ENCODE data around the gene H2BW2. TPM values are rescaled to one million over a fixed set of nuclear protein-coding genes. Genes with fewer than 3 reads are reported as not detected.

H2BW2 gene
- not detected for total RNA-seq (2021; ENCODE audit: unreplicated experiment)
- polyA plus RNA-seq (2012), result not detected in 2 replicates
- not detected for Bru-seq, nascent RNA
- not detected for BruChase-seq, experiment 1, labeled RNA remaining after a 6-hour chase
- not detected for BruChase-seq, experiment 2, labeled RNA remaining after a 2-hour chase
- long read RNA-seq, result 0 reads

- no peaks in the 10 kb centered on the region for H3K9me2 ChIP-seq (ENCODE audit: insufficient read depth)
- ATAC-seq, result no peak
- intact Hi-C loops (cut with micrococcal nuclease), result no loop called here
- CTCF ChIA-PET, result no interaction called here
- RAD21 ChIA-PET (ENCODE audit: low non-redundant PET in 1 of 2, low total read pairs in 2 of 2, uncharacterized antibody in 2 of 2, unreplicated experiment in 2 of 2), result no interaction called here
- H3K4me1 ChIP-seq (ENCODE audit: control insufficient read depth in 1 of 2, insufficient read depth in 2 of 2, low read length in 2 of 2), result no peaks in the 10 kb centered on the region
- no peaks in the 10 kb centered on the region for H4K20me1 ChIP-seq (ENCODE audit: insufficient read depth)
- H2AFZ ChIP-seq (ENCODE audit: low read depth, low read length, poor library complexity, severe bottlenecking), result no peak within 1 kb of the TSS
- no peaks in the 10 kb centered on the region for H3K9me3 ChIP-seq (ENCODE audit: control insufficient read depth in 1 of 2, insufficient read depth in 1 of 2, low read depth in 1 of 2, low read length in 2 of 2)
- BruUV-seq (replicated peaks), result no TSS peak
- H3K27ac ChIP-seq (ENCODE audit: low read depth, low read length), result no peak within 1 kb of the TSS
- DNase-seq (ENCODE audit: low read depth, low spot score), result no peak
- H3K9ac ChIP-seq (ENCODE audit: low read length), result no peak within 1 kb of the TSS
- no peak within 1 kb of the TSS for H3K4me3 ChIP-seq (replicated peaks in 1 of 2; ENCODE audit: low read depth in 1 of 2, low read length in 2 of 2)
- no peak within 1 kb of the TSS for H3K4me2 ChIP-seq (ENCODE audit: low read length)
- peaks cover 16% of the 10 kb centered on the region for H3K27me3 ChIP-seq (ENCODE audit: insufficient read depth, low read length)
- POLR2A ChIA-PET, result no interaction called here
- TF ChIP-seq JUND (IDR thresholded peaks at IDR 0.05) (no peak), CEBPB (IDR thresholded peaks at IDR 0.05; ENCODE audit: low read depth) (no peak)
- TF ChIP-seq, protein P1, sequence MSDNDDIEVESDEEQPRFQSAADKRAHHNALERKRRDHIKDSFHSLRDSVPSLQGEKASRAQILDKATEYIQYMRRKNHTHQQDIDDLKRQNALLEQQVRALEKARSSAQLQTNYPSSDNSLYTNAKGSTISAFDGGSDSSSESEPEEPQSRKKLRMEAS (IDR thresholded peaks at IDR 0.05), result no peak
- H3K36me3 ChIP-seq (ENCODE audit: control insufficient read depth in 1 of 2, insufficient read depth in 2 of 2, low read length in 2 of 2), result no peaks in the 10 kb centered on the region
- no peaks in the 10 kb centered on the region for H3K79me2 ChIP-seq (ENCODE audit: insufficient read depth, low read length)
These were observed at the start of gene H2BW2 for GRCh38 chrX:104039689-104040505. Gene H2BW2, plus strand, starts transcription at chrX:104039956. Its CDS starts 39 bp downstream, at chrX:104039995.

DNA sequence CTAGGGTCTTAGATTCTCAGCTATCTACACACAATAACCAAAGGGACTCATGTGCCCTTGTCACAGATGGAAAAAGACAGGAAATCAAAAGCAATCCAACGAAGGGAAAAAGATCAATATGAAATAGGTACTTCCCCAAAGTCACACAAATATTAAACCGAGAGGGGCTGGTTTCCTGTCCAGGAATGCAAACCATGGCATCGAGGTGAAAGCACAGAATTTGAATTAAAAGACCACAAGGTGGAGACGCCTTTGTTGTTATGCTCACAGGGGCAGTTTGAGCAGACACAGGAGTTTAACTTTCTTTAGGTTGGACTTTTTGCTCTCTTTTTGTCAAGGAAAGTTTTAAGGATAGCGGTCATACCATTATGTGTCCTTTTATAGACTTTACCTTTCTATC, 40.5 kb upstream of the H2BW2 start:
- H3K9me3 ChIP-seq (ENCODE audit: control insufficient read depth in 1 of 2, insufficient read depth in 1 of 2, low read depth in 1 of 2, low read length in 2 of 2), result no peaks in the 10 kb centered on the region
- H3K4me2 ChIP-seq (ENCODE audit: low read length), result no peak overlapping the region
- no peak overlapping the region for H2AFZ ChIP-seq (ENCODE audit: low read depth, low read length, poor library complexity, severe bottlenecking)
- ATAC-seq (no peak), DNase-seq (ENCODE audit: low read depth, low spot score) (no peak)
- no peaks in the 10 kb centered on the region for H3K9me2 ChIP-seq (ENCODE audit: insufficient read depth)
- H3K27me3 ChIP-seq (ENCODE audit: insufficient read depth, low read length), result peaks cover 29% of the 10 kb centered on the region
- ChIA-PET CTCF (no interaction called here), RAD21 (ENCODE audit: low non-redundant PET in 1 of 2, low total read pairs in 2 of 2, uncharacterized antibody in 2 of 2, unreplicated experiment in 2 of 2) (no interaction called here), POLR2A (no interaction called here)
- no TSS peak for BruUV-seq (replicated peaks)
- intact Hi-C loops (cut with micrococcal nuclease), result no loop called here
- no peaks in the 10 kb centered on the region for H3K36me3 ChIP-seq (ENCODE audit: control insufficient read depth in 1 of 2, insufficient read depth in 2 of 2, low read length in 2 of 2)
- H3K4me1 ChIP-seq (ENCODE audit: control insufficient read depth in 1 of 2, insufficient read depth in 2 of 2, low read length in 2 of 2), result no peaks in the 10 kb centered on the region
- H3K9ac ChIP-seq (ENCODE audit: low read length), result no peak overlapping the region
- H3K27ac ChIP-seq (ENCODE audit: low read depth, low read length), result no peak overlapping the region
- H4K20me1 ChIP-seq (ENCODE audit: insufficient read depth), result no peaks in the 10 kb centered on the region
- TF ChIP-seq, protein P1 (IDR thresholded peaks at IDR 0.05), result no peak
- TF ChIP-seq RAD21 (IDR thresholded peaks at IDR 0.05; ENCODE audit: low read depth) (no peak), TCF7L2 (IDR thresholded peaks at IDR 0.05; ENCODE audit: borderline replicate concordance, extremely low read depth, insufficient read depth, insufficient read length) (no peak), ZFX (IDR thresholded peaks at IDR 0.05) (no peak), YY1 (IDR thresholded peaks at IDR 0.05; ENCODE audit: extremely low read depth, insufficient replicate concordance, low read depth, low read length) (no peak), CBX3 (IDR thresholded peaks at IDR 0.05; ENCODE audit: low read depth) (no peak), FOSL1 (IDR thresholded peaks at IDR 0.05; ENCODE audit: low read depth) (no peak), CEBPB (IDR thresholded peaks at IDR 0.05; ENCODE audit: low read depth) (no peak), POLR2A (IDR thresholded peaks at IDR 0.05; ENCODE audit: borderline replicate concordance, extremely low read depth, insufficient read depth, insufficient read length) (no peak), EZH2phosphoT487 (IDR thresholded peaks at IDR 0.05; ENCODE audit: borderline replicate concordance) (no peak), ZNF274 (IDR thresholded peaks at IDR 0.05; ENCODE audit: low read depth, low read length) (no peak), SRF (IDR thresholded peaks at IDR 0.05; ENCODE audit: low read depth) (no peak), SP1 (IDR thresholded peaks at IDR 0.05; ENCODE audit: low read depth) (no peak), ATF3 (IDR thresholded peaks at IDR 0.05) (no peak), EGR1 (IDR thresholded peaks at IDR 0.05; ENCODE audit: low read depth) (no peak), POLR2AphosphoS5 (IDR thresholded peaks at IDR 0.05; ENCODE audit: low read depth, low read length) (no peak), JUND (IDR thresholded peaks at IDR 0.05) (no peak), ELF1 (IDR thresholded peaks at IDR 0.05; ENCODE audit: borderline replicate concordance, low read depth) (no peak)
- TF ChIP-seq, protein P2, sequence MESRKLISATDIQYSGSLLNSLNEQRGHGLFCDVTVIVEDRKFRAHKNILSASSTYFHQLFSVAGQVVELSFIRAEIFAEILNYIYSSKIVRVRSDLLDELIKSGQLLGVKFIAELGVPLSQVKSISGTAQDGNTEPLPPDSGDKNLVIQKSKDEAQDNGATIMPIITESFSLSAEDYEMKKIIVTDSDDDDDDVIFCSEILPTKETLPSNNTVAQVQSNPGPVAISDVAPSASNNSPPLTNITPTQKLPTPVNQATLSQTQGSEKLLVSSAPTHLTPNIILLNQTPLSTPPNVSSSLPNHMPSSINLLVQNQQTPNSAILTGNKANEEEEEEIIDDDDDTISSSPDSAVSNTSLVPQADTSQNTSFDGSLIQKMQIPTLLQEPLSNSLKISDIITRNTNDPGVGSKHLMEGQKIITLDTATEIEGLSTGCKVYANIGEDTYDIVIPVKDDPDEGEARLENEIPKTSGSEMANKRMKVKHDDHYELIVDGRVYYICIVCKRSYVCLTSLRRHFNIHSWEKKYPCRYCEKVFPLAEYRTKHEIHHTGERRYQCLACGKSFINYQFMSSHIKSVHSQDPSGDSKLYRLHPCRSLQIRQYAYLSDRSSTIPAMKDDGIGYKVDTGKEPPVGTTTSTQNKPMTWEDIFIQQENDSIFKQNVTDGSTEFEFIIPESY (IDR thresholded peaks at IDR 0.05; ENCODE audit: extremely low read depth, insufficient replicate concordance, low read length), result no peak
- H3K4me3 ChIP-seq (replicated peaks in 1 of 2; ENCODE audit: low read depth in 1 of 2, low read length in 2 of 2), result no peak overlapping the region
- no peaks in the 10 kb centered on the region for H3K79me2 ChIP-seq (ENCODE audit: insufficient read depth, low read length)

All from HCT116 (cell line).